ENCODE data around the gene NGEF.

- TF ChIP-seq CTCF (IDR thresholded peaks at IDR 0.05): no peak
- TF ChIP-seq POLR2A (IDR thresholded peaks at IDR 0.05): no peak
These were observed 14.4 kb downstream of the NGEF start for GRCh38 chr2:232998666-232998985.
